Stimulated activated naive CD4-positive, alpha-beta T cell (primary cell): ENCODE measurements around the gene ATP6V1A.
"Not testable (repeated sequence)": the region's sequence is repeated elsewhere in the genome, so short reads cannot be mapped to it uniquely, and the experiment has no call there.

Source experiments
- DNase-seq, 6 experiments: peaks; one replicate each; lab custom pipeline; 2025; lab: John Stamatoyannopoulos, UW

The ATP6V1A gene

GRCh38 chr3:113828600-113828999 is 81.8 kb downstream of the ATP6V1A start:
- DNase-seq, result no peak

- DNase-seq, result no peak
Observed at GRCh38 chr3:113829576-113830354, 82.9 kb downstream of the ATP6V1A start.

GRCh38 chr3:113831103-113831355 is 84.2 kb downstream of the ATP6V1A start:
- DNase-seq, result no peak

- DNase-seq, result no peak
Observed at GRCh38 chr3:113832477-113833164, 85.8 kb downstream of the ATP6V1A start.

- no peak for DNase-seq
Observed at GRCh38 chr3:113834983-113835382, 88.1 kb downstream of the ATP6V1A start.

- DNase-seq, result peak; percentile 61 to 83 (median 76)
Observed at GRCh38 chr3:113838631-113839209, 91.9 kb downstream of the ATP6V1A start, which contains the start of gene GRAMD1C. TSS of gene GRAMD1C (plus strand) at chr3:113838788. CDS start at chr3:113838910, 122 bp downstream.

- DNase-seq, result no peak
Observed at GRCh38 chr3:113839551-113839950, 92.7 kb downstream of the ATP6V1A start.

- peak in 1 of 6 experiments; percentile 20 for DNase-seq
Observed at GRCh38 chr3:113844622-113845222, 97.9 kb downstream of the ATP6V1A start.

GRCh38 chr3:113847247-113847646 is 100.4 kb downstream of the ATP6V1A start:
- no peak for DNase-seq

- DNase-seq, result no peak
Observed at GRCh38 chr3:113847664-113848461, 101.0 kb downstream of the ATP6V1A start.

GRCh38 chr3:113849071-113849470 is 102.2 kb downstream of the ATP6V1A start:
- DNase-seq, result not testable (repeated sequence)

GRCh38 chr3:113849841-113850240 is 103.0 kb downstream of the ATP6V1A start:
- not testable (repeated sequence) for DNase-seq

GRCh38 chr3:113850391-113850790 is 103.6 kb downstream of the ATP6V1A start:
- DNase-seq, result not testable (repeated sequence)

GRCh38 chr3:113852506-113852905 is 105.7 kb downstream of the ATP6V1A start:
- DNase-seq, result no peak
